ENCODE results near the gene CDC42EP3.

Gene CDC42EP3

GRCh38 chr2:37633845-37634244 is 37.6 kb downstream of the CDC42EP3 start:
- no peak for DNase-seq

GRCh38 chr2:37633234-37633633 is 38.2 kb downstream of the CDC42EP3 start:
- no peak for DNase-seq

GRCh38 chr2:37632310-37632709 is 39.1 kb downstream of the CDC42EP3 start:
- DNase-seq, result no peak

- DNase-seq, result peak; percentile 58
Observed at GRCh38 chr2:37631698-37632097, 39.7 kb downstream of the CDC42EP3 start.

GRCh38 chr2:37631292-37631691 is 40.1 kb downstream of the CDC42EP3 start:
- DNase-seq, result no peak

- DNase-seq, result no peak
Observed at GRCh38 chr2:37630776-37631175, 40.7 kb downstream of the CDC42EP3 start.

GRCh38 chr2:37630301-37630700 is 41.1 kb downstream of the CDC42EP3 start:
- no peak for DNase-seq

- DNase-seq, result no peak
Observed at GRCh38 chr2:37629529-37629928, 41.9 kb downstream of the CDC42EP3 start.

- DNase-seq, result no peak
Observed at GRCh38 chr2:37627710-37628109, 43.7 kb downstream of the CDC42EP3 start.

- peak; percentile 83 for DNase-seq
Observed at GRCh38 chr2:37625796-37626571, 45.5 kb downstream of the CDC42EP3 start.

- DNase-seq, result no peak
Observed at GRCh38 chr2:37625156-37625555, 46.3 kb downstream of the CDC42EP3 start.

- no peak for DNase-seq
Observed at GRCh38 chr2:37623971-37624900, 47.2 kb downstream of the CDC42EP3 start.

- no peak for DNase-seq
Observed at GRCh38 chr2:37623406-37623805, 48.0 kb downstream of the CDC42EP3 start.

- no peak for DNase-seq
Observed at GRCh38 chr2:37622450-37623100, 48.9 kb downstream of the CDC42EP3 start.

- no peak for DNase-seq
Observed at GRCh38 chr2:37621199-37621598, 50.2 kb downstream of the CDC42EP3 start.

- no peak for DNase-seq
Observed at GRCh38 chr2:37619959-37620300, 51.5 kb downstream of the CDC42EP3 start.

- DNase-seq, result no peak
Observed at GRCh38 chr2:37619230-37619958, 52.0 kb downstream of the CDC42EP3 start.

GRCh38 chr2:37618326-37618725 is 53.1 kb downstream of the CDC42EP3 start:
- no peak for DNase-seq

GRCh38 chr2:37617119-37617892 is 54.1 kb downstream of the CDC42EP3 start:
- peak; percentile 23 for DNase-seq

GRCh38 chr2:37616677-37617005 is 54.8 kb downstream of the CDC42EP3 start:
- DNase-seq, result no peak

GRCh38 chr2:37615804-37616676 is 55.4 kb downstream of the CDC42EP3 start:
- DNase-seq, result no peak

All from COR-L47 (cell line).